HG02623 (cell line): ENCODE results near the gene CRABP1.

Experiments used
- ATAC-seq: cut with Tn5 transposase; IDR thresholded peaks from one replicate; pipeline ENCODE4 v1.9.1; 2021; ENCODE audit warnings: moderate library complexity; ENCODE audit not compliant: unreplicated experiment

CRABP1 gene

GRCh38 chr15:78397382-78397781 lies 57.2 kb downstream of the CRABP1 start:
- ATAC-seq, result no peak
